ENCODE measurements around the gene RAMP1.
A peak's percentile ranks its signal among the peaks of the same experiment; 100 is the strongest.

RAMP1 gene

GRCh38 chr2:237955640-237956401, 96.4 kb downstream of the RAMP1 start:
- DNase-seq, result peak; percentile 22

- DNase-seq, result no peak
Measured at GRCh38 chr2:237956402-237956736, 96.9 kb downstream of the RAMP1 start.

- no peak for DNase-seq
Measured at GRCh38 chr2:237961637-237962036, 102.2 kb downstream of the RAMP1 start.

Data from CD4-positive, alpha-beta T cell treated with Interleukin-17A for 4 hours (primary cell).